ENCODE results near the gene TXNDC11. TPM values are rescaled to one million over a fixed set of nuclear protein-coding genes. Genes with fewer than 3 reads are reported as not detected.

Gene TXNDC11
- total RNA-seq, 4 donors from 2014 or later, result 45.7 to 67.2 (median 51.4) TPM

DNA sequence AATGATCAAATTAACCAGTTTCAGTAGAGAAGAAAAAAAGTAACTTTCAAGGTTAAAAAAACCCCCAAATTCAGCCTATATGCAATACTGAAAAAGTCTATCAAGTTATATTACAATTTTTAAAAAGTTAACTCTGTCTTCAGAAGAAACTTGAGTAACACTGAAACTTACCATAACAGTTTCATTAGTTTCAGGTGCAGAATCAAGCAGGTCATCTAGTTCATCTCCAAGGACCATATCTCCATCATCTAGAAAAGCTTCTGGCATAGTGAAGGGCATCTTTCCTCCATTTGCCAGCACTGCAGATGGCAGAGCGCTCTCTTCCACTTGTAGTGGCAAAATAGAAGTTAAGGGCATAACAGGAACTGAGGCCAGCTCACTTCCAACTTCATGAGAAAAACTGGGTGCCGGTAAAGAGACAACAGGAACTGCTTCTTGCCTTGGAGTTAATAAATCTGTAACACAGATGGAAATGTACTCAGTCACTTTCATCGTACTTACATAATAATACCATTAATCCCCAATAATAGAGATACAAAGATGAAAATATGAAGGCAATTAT lies 31.5 kb upstream of the TXNDC11 start:
- no peak for TF ChIP-seq POLR2A (IDR thresholded peaks at IDR 0.05)
- TF ChIP-seq, protein P1, sequence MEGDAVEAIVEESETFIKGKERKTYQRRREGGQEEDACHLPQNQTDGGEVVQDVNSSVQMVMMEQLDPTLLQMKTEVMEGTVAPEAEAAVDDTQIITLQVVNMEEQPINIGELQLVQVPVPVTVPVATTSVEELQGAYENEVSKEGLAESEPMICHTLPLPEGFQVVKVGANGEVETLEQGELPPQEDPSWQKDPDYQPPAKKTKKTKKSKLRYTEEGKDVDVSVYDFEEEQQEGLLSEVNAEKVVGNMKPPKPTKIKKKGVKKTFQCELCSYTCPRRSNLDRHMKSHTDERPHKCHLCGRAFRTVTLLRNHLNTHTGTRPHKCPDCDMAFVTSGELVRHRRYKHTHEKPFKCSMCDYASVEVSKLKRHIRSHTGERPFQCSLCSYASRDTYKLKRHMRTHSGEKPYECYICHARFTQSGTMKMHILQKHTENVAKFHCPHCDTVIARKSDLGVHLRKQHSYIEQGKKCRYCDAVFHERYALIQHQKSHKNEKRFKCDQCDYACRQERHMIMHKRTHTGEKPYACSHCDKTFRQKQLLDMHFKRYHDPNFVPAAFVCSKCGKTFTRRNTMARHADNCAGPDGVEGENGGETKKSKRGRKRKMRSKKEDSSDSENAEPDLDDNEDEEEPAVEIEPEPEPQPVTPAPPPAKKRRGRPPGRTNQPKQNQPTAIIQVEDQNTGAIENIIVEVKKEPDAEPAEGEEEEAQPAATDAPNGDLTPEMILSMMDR (IDR thresholded peaks at IDR 0.05), result no peak
- no peak for TF ChIP-seq EP300 (IDR thresholded peaks at IDR 0.05)
- DNase-seq (ENCODE audit: low spot score in 2 of 2), result no peak
- Histone ChIP-seq H3K36me3 (peaks cover 0 to 94% (median 4%) of the 10 kb centered on the region in 3 donors), H3K4me3 (no peak overlapping the region), H3K4me1 (no peaks in the 10 kb centered on the region), H3K27me3 (no peaks in the 10 kb centered on the region), H3K27ac (no peak overlapping the region), H3K9me3 (no peaks in the 10 kb centered on the region)
- 75 to 81% methylated on average over 3 of the region's 3 CpGs for WGBS, 2 donors

DNA sequence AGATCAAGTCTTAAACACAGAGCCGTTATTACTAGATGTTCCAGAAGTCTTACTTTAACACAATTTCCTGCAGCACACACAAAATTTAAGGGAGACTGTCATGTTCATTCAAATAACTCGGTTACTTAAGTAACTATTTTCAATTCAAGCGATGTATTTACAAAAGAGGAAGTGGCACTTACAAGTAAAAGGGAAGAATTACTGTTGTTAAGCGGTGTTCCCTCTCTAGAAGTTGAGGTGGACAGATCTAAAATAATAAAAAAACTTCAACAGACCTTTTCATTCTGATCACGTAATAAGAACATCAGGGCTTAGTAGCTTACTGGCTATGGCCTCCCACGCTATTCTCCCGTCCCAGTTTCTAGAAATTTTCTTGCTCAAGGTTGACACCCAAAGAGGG lies 26.2 kb upstream of the TXNDC11 start:
- H3K27ac ChIP-seq, result no peak overlapping the region
- no peak for DNase-seq (ENCODE audit: low spot score in 2 of 2)
- no peak overlapping the region for H3K4me3 ChIP-seq
- WGBS, 2 donors, result 74 to 88% methylated on average over 7 of the region's 7 CpGs
- peaks cover 0 to 94% (median 19%) of the 10 kb centered on the region in 3 donors for H3K36me3 ChIP-seq
- no peaks in the 10 kb centered on the region for H3K4me1 ChIP-seq
- TF ChIP-seq POLR2A (IDR thresholded peaks at IDR 0.05), result no peak
- H3K9me3 ChIP-seq, result no peaks in the 10 kb centered on the region
- no peaks in the 10 kb centered on the region for H3K27me3 ChIP-seq

DNA sequence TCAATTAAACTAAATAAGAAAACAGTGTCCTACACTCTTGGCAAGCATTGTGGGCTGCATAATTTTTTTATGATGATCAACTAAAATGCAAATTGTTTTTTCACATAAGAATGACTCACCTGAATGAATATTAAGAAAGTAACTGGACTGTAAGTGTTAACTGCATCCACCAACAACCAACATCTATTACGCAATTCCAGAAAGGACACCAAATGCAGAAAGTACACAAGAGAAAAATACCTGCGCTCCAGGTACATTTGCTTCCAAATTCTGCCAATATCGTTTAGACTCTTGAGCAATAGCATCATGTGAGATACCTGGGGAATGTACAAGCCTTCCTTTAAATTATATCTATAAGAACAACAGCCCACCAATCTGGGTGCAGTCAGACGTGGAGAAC lies 19.8 kb upstream of the TXNDC11 start:
- Histone ChIP-seq H3K27me3 (no peaks in the 10 kb centered on the region), H3K9me3 (no peaks in the 10 kb centered on the region), H3K27ac (no peak overlapping the region), H3K4me1 (peaks cover 0 to 10% (median 3%) of the 10 kb centered on the region in 4 donors), H3K4me3 (no peak overlapping the region), H3K36me3 (peaks cover 0 to 97% (median 24%) of the 10 kb centered on the region in 3 donors)
- WGBS, 2 donors, result 87 to 90% methylated on average over 4 of the region's 4 CpGs
- TF ChIP-seq EP300 (IDR thresholded peaks at IDR 0.05) (no peak), POLR2A (IDR thresholded peaks at IDR 0.05) (no peak)
- TF ChIP-seq, protein P1 (IDR thresholded peaks at IDR 0.05), result no peak
- no peak for DNase-seq (ENCODE audit: low spot score in 2 of 2)

DNA sequence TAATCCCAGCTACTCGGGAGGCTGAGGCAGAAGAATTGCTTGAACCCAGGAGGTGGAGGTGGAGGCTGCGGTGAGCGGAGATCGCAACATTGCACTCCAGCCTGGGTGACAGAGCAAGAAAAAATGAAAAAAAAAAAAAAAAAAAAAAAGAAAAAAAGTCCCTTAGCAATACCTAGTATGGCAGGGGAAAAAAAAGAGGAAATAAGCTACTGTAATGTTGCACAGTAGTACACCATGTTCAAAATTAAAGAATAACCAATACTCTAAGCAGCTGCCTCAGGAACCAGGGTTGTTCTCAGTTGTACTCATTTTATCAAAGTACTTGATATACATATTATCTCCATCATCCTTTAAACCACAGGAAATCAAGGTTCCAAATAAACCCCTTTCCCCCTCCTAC lies 17.3 kb upstream of the TXNDC11 start:
- peaks cover 0 to 96% (median 21%) of the 10 kb centered on the region in 3 donors for H3K36me3 ChIP-seq

DNA sequence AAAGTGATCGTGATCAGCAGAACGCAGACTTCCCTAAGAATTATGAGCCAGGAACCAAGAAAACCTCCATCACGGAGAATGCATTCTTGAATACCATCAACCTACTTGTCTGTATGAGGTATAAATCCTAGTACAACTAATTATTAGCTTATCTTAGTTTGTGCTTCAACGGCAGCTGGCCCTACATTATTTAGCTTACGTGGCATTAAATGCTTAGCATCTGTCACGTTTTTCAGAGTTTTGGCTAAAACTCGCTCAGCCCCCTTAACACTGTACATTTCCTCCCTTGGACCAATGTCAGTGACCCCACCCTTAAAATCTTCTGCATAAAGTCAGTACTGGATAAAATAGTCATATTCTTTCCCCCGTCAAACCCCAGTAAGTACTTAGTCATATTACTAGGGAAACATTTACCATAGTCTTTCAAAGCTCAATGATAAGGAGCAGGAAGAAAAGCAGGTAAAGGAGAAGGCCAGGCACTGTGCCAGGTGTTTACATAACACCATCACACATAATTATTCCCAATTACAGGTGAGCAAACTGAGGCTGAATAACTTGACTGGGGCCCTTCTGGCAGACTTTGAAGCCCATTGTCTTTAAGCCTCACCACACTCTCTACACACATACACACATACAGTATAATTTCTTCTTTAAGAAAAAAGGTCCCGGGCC lies 16.6 kb upstream of the TXNDC11 start:
- H3K4me1 ChIP-seq, result peaks cover 0 to 10% (median 3%) of the 10 kb centered on the region in 4 donors
- H3K27ac ChIP-seq, result no peak overlapping the region
- no peaks in the 10 kb centered on the region for H3K9me3 ChIP-seq
- 90 to 96% methylated on average over 9 of the region's 9 CpGs for WGBS, 2 donors
- DNase-seq (ENCODE audit: low spot score in 2 of 2), result no peak
- H3K4me3 ChIP-seq, result no peak overlapping the region
- H3K27me3 ChIP-seq, result no peaks in the 10 kb centered on the region
- H3K36me3 ChIP-seq, result peaks cover 0 to 96% (median 21%) of the 10 kb centered on the region in 3 donors
- no peak for TF ChIP-seq POLR2A (IDR thresholded peaks at IDR 0.05)
- TF ChIP-seq EP300 (IDR thresholded peaks at IDR 0.05), result no peak
- TF ChIP-seq, protein P1 (IDR thresholded peaks at IDR 0.05), result no peak

More for the DNA sequence above, 17.3 kb upstream of the TXNDC11 start:
- Histone ChIP-seq H3K27me3 (no peaks in the 10 kb centered on the region), H3K4me1 (peaks cover 0 to 10% (median 3%) of the 10 kb centered on the region in 4 donors), H3K4me3 (no peak overlapping the region), H3K27ac (no peak overlapping the region), H3K9me3 (no peaks in the 10 kb centered on the region)
- DNase-seq (ENCODE audit: low spot score in 2 of 2), result no peak
- no peak for TF ChIP-seq EP300 (IDR thresholded peaks at IDR 0.05)
- whole genome bisulfite sequencing, 2 donors, result 96% methylated on average over 4 of the region's 4 CpGs
